K562 (cell line): ENCODE results near the gene SAT2. TPM values are rescaled to one million over a fixed set of nuclear protein-coding genes. Genes with fewer than 3 reads are reported as not detected.

Source experiments
- BACH1 ChIP-seq: fragments of 200-800 bp; sonication (Bioruptor generic); IDR thresholded peaks from 2 replicates; pipeline ENCODE4 v1.6.1; 2016; ENCODE audit warnings: missing genetic modification characterization, missing compliant biosample characterization
- KDM1A ChIP-seq, 2 experiments: fragments of 450-650 bp; IDR thresholded peaks; 2 replicates each; pipeline ENCODE4 v1.6.1; 2016; ENCODE audit warnings: mild to moderate bottlenecking in 2 of 2
- POLR2G ChIP-seq: fragments of 200-400 bp; formaldehyde crosslinking; IDR thresholded peaks from 2 replicates; pipeline ENCODE4 v1.6.1; 2017; ENCODE audit warnings: low read depth, mild to moderate bottlenecking, antibody characterized with exemption, low read length, moderate library complexity
- RBFOX2 ChIP-seq: fragments of 200-400 bp; formaldehyde crosslinking; IDR thresholded peaks from 2 replicates; pipeline ENCODE4 v1.6.1; 2017; ENCODE audit warnings: low read depth, mild to moderate bottlenecking, low read length, moderate library complexity
- ZKSCAN3 ChIP-seq: fragments of 250-450 bp; sonication (Bioruptor Pico); IDR thresholded peaks from 2 replicates; pipeline ENCODE4 v1.4.0; 2020
- ZNF12 ChIP-seq: sonication (generic); formaldehyde crosslinking; IDR thresholded peaks from 2 replicates; pipeline ENCODE4 v1.4.0; 2020; ENCODE audit warnings: mild to moderate bottlenecking, missing genetic modification reagents
- ZNF507 ChIP-seq: conservative IDR thresholded peaks from 2 replicates; pipeline ENCODE4 v1.6.1; 2017; ENCODE audit warnings: missing genetic modification characterization, missing compliant biosample characterization
- ZNF780A ChIP-seq: fragments of 250-450 bp; sonication (Bioruptor Pico); IDR thresholded peaks from 2 replicates; pipeline ENCODE4 v1.5.0; 2021; ENCODE audit warnings: mild to moderate bottlenecking
- polyA plus RNA-seq, 8 experiments: library from polyadenylated mRNA; depleted of rRNA in 4 of 8; stranded (reverse) in 5 of 8; unstranded in 3 of 8; fragments of >200 nt; fragmentation: Nextera tagmentation in 2 of 8; fragmentation: Illumina TruSeq in 1 of 8; extraction: Ambion mirVana in 2 of 8; extraction: Trizol in 1 of 8; gene quantifications; 2 replicates each; pipeline versions ENCODE4 v1.2.1 to v1.2.3, GENCODE V29; 2011 to 2014; ENCODE audit warnings: inconsistent platforms in 1 of 8, missing spikeins in 1 of 8
- total RNA-seq, 7 experiments: library from RNA; depleted of rRNA in 6 of 7; stranded (reverse); fragments of >200 nt in 6 of 7; fragmentation: Illumina TruSeq in 2 of 7; extraction: Trizol in 2 of 7; gene quantifications; 2 replicates each; pipeline versions ENCODE4 v1.2.1 to v1.2.3, GENCODE V29; 2011 to 2021; ENCODE audit warnings: low replicate concordance in 1 of 7
- TF ChIP-seq, protein P1 (sequence below): fragments of 450-650 bp; formaldehyde crosslinking; IDR thresholded peaks from 2 replicates; pipeline ENCODE4 v1.4.0; 2022; ENCODE audit warnings: missing genetic modification characterization
- TF ChIP-seq, protein P2 (sequence below): fragments of 200-600 bp; sonication (generic); IDR thresholded peaks from one replicate; pipeline ENCODE4 v1.6.1; 2012; ENCODE audit warnings: mild to moderate bottlenecking, low read depth, low read length, inconsistent platforms

SAT2 gene
- total and polyA plus RNA-seq, 9 of the 15 experiments (the other 6 are each of a cell fraction or from before 2014, with no cell fraction given) = 2.0 to 8.0 (median 5.3) TPM

DNA sequence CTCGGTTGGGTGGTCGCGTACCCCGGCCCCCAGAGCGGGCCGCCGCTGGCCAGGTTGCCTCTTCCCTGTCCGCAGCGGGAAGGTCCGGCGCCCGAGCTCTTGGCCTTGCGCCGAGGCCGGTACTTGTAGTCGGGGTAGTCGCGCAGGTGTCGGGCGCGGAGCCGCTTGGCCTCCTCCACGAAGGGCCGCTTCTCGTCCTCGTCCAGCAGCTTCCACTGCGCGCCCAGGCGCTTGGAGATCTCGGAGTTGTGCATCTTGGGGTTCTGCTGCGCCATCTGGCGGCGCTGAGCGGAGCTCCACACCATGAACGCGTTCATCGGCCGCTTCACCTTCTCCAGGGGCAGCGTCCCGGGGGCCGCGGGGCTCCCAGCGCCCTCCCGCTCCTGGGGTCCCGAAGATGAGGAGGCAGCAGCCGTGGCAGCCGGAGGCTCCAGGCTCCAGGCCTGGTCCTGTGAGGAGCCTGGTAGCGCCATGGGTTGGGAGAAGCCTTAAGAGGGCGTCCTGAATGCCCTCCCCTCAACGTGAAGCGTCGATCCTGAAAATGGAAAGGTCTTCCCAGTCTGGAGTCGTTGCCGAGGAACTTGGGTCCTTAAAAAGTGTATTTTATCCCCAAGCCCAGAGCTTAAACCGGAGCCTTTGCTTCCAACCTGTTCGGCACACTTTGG is 38.3 kb downstream of the SAT2 start (continued):
- TF ChIP-seq ZNF12 (CRISPR knock-in tag) = no peak
- no peak for TF ChIP-seq KDM1A (IDR thresholded peaks at IDR 0.05)
- no peak for TF ChIP-seq BACH1
- TF ChIP-seq RBFOX2 = peak; percentile 34
- TF ChIP-seq POLR2G = peak; percentile 51; the same call in 1 of the 2 replicates
- TF ChIP-seq ZNF507 = no peak
- TF ChIP-seq ZKSCAN3 (CRISPR knock-in tag) = no peak
- TF ChIP-seq, protein P1, sequence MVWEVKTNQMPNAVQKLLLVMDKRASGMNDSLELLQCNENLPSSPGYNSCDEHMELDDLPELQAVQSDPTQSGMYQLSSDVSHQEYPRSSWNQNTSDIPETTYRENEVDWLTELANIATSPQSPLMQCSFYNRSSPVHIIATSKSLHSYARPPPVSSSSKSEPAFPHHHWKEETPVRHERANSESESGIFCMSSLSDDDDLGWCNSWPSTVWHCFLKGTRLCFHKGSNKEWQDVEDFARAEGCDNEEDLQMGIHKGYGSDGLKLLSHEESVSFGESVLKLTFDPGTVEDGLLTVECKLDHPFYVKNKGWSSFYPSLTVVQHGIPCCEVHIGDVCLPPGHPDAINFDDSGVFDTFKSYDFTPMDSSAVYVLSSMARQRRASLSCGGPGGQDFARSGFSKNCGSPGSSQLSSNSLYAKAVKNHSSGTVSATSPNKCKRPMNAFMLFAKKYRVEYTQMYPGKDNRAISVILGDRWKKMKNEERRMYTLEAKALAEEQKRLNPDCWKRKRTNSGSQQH (CRISPR knock-in tag) = no peak
- TF ChIP-seq, protein P2, sequence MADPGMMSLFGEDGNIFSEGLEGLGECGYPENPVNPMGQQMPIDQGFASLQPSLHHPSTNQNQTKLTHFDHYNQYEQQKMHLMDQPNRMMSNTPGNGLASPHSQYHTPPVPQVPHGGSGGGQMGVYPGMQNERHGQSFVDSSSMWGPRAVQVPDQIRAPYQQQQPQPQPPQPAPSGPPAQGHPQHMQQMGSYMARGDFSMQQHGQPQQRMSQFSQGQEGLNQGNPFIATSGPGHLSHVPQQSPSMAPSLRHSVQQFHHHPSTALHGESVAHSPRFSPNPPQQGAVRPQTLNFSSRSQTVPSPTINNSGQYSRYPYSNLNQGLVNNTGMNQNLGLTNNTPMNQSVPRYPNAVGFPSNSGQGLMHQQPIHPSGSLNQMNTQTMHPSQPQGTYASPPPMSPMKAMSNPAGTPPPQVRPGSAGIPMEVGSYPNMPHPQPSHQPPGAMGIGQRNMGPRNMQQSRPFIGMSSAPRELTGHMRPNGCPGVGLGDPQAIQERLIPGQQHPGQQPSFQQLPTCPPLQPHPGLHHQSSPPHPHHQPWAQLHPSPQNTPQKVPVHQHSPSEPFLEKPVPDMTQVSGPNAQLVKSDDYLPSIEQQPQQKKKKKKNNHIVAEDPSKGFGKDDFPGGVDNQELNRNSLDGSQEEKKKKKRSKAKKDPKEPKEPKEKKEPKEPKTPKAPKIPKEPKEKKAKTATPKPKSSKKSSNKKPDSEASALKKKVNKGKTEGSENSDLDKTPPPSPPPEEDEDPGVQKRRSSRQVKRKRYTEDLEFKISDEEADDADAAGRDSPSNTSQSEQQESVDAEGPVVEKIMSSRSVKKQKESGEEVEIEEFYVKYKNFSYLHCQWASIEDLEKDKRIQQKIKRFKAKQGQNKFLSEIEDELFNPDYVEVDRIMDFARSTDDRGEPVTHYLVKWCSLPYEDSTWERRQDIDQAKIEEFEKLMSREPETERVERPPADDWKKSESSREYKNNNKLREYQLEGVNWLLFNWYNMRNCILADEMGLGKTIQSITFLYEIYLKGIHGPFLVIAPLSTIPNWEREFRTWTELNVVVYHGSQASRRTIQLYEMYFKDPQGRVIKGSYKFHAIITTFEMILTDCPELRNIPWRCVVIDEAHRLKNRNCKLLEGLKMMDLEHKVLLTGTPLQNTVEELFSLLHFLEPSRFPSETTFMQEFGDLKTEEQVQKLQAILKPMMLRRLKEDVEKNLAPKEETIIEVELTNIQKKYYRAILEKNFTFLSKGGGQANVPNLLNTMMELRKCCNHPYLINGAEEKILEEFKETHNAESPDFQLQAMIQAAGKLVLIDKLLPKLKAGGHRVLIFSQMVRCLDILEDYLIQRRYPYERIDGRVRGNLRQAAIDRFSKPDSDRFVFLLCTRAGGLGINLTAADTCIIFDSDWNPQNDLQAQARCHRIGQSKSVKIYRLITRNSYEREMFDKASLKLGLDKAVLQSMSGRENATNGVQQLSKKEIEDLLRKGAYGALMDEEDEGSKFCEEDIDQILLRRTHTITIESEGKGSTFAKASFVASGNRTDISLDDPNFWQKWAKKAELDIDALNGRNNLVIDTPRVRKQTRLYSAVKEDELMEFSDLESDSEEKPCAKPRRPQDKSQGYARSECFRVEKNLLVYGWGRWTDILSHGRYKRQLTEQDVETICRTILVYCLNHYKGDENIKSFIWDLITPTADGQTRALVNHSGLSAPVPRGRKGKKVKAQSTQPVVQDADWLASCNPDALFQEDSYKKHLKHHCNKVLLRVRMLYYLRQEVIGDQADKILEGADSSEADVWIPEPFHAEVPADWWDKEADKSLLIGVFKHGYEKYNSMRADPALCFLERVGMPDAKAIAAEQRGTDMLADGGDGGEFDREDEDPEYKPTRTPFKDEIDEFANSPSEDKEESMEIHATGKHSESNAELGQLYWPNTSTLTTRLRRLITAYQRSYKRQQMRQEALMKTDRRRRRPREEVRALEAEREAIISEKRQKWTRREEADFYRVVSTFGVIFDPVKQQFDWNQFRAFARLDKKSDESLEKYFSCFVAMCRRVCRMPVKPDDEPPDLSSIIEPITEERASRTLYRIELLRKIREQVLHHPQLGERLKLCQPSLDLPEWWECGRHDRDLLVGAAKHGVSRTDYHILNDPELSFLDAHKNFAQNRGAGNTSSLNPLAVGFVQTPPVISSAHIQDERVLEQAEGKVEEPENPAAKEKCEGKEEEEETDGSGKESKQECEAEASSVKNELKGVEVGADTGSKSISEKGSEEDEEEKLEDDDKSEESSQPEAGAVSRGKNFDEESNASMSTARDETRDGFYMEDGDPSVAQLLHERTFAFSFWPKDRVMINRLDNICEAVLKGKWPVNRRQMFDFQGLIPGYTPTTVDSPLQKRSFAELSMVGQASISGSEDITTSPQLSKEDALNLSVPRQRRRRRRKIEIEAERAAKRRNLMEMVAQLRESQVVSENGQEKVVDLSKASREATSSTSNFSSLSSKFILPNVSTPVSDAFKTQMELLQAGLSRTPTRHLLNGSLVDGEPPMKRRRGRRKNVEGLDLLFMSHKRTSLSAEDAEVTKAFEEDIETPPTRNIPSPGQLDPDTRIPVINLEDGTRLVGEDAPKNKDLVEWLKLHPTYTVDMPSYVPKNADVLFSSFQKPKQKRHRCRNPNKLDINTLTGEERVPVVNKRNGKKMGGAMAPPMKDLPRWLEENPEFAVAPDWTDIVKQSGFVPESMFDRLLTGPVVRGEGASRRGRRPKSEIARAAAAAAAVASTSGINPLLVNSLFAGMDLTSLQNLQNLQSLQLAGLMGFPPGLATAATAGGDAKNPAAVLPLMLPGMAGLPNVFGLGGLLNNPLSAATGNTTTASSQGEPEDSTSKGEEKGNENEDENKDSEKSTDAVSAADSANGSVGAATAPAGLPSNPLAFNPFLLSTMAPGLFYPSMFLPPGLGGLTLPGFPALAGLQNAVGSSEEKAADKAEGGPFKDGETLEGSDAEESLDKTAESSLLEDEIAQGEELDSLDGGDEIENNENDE = no peak
- no peak for TF ChIP-seq ZNF780A
